Measurements from ENCODE around the gene HPSE2.

HPSE2 gene

GRCh38 chr10:99119258-99119748 lies 116.3 kb downstream of the HPSE2 start:
- Histone ChIP-seq H3K4me1 (ENCODE audit: insufficient read depth, low read length) (no peaks in the 10 kb centered on the region), H3K4me2 (ENCODE audit: insufficient read depth, low read length) (no peak overlapping the region), H3K79me2 (ENCODE audit: insufficient read depth, low read length) (no peaks in the 10 kb centered on the region), H3K4me3 (ENCODE audit: low read depth in 1 of 2, low read length in 2 of 2) (no peak overlapping the region), H2AFZ (ENCODE audit: low read depth, low read length) (no peak overlapping the region), H3K9me3 (ENCODE audit: insufficient read depth, low read length, severe bottlenecking) (peaks cover 5% of the 10 kb centered on the region), H4K20me1 (ENCODE audit: insufficient read depth, low read length) (no peaks in the 10 kb centered on the region), H3K9ac (ENCODE audit: low read depth, low read length) (no peak overlapping the region), H3K27ac (ENCODE audit: low read length) (no peak overlapping the region), H3K27me3 (ENCODE audit: insufficient read depth, low read length, poor library complexity) (no peaks in the 10 kb centered on the region), H3K36me3 (ENCODE audit: insufficient read depth, low read length) (no peaks in the 10 kb centered on the region)
- DNase-seq (no peak), ATAC-seq (ENCODE audit: insufficient read depth, low read depth) (no peak)
- TF ChIP-seq EZH2 (IDR thresholded peaks at IDR 0.05; ENCODE audit: borderline replicate concordance, low read depth, low read length, severe bottlenecking) (no peak), CTCF (IDR thresholded peaks at IDR 0.05; ENCODE audit: borderline replicate concordance, extremely low read depth, low read length, poor library complexity, severe bottlenecking) (no peak)

GRCh38 chr10:99115703-99116102 lies 119.9 kb downstream of the HPSE2 start:
- H3K4me1 ChIP-seq (ENCODE audit: insufficient read depth, low read length) = no peaks in the 10 kb centered on the region
- TF ChIP-seq EZH2 (IDR thresholded peaks at IDR 0.05; ENCODE audit: borderline replicate concordance, low read depth, low read length, severe bottlenecking) = no peak
- TF ChIP-seq CTCF (IDR thresholded peaks at IDR 0.05; ENCODE audit: borderline replicate concordance, extremely low read depth, low read length, poor library complexity, severe bottlenecking) = no peak
- no peaks in the 10 kb centered on the region for H3K79me2 ChIP-seq (ENCODE audit: insufficient read depth, low read length)
- H2AFZ ChIP-seq (ENCODE audit: low read depth, low read length) = no peak overlapping the region
- DNase-seq (no peak), ATAC-seq (ENCODE audit: insufficient read depth, low read depth) (no peak)
- H3K9me3 ChIP-seq (ENCODE audit: insufficient read depth, low read length, severe bottlenecking) = no peaks in the 10 kb centered on the region
- no peak overlapping the region for H3K4me3 ChIP-seq (ENCODE audit: low read depth in 1 of 2, low read length in 2 of 2)
- H3K4me2 ChIP-seq (ENCODE audit: insufficient read depth, low read length) = no peak overlapping the region
- no peaks in the 10 kb centered on the region for H4K20me1 ChIP-seq (ENCODE audit: insufficient read depth, low read length)
- H3K9ac ChIP-seq (ENCODE audit: low read depth, low read length) = no peak overlapping the region
- H3K27me3 ChIP-seq (ENCODE audit: insufficient read depth, low read length, poor library complexity) = no peaks in the 10 kb centered on the region
- no peaks in the 10 kb centered on the region for H3K36me3 ChIP-seq (ENCODE audit: insufficient read depth, low read length)
- H3K27ac ChIP-seq (ENCODE audit: low read length) = no peak overlapping the region

GRCh38 chr10:99085358-99085757 lies 150.3 kb downstream of the HPSE2 start:
- no peaks in the 10 kb centered on the region for H3K27me3 ChIP-seq (ENCODE audit: insufficient read depth, low read length, poor library complexity)

More at GRCh38 chr10:99085358-99085757, 150.3 kb downstream of the HPSE2 start:
- ATAC-seq (ENCODE audit: insufficient read depth, low read depth) = no peak
- H3K9me3 ChIP-seq (ENCODE audit: insufficient read depth, low read length, severe bottlenecking) = no peaks in the 10 kb centered on the region
- H3K4me1 ChIP-seq (ENCODE audit: insufficient read depth, low read length) = no peaks in the 10 kb centered on the region
- no peak overlapping the region for H3K9ac ChIP-seq (ENCODE audit: low read depth, low read length)
- H3K4me3 ChIP-seq (ENCODE audit: low read depth in 1 of 2, low read length in 2 of 2) = no peak overlapping the region
- no peaks in the 10 kb centered on the region for H3K36me3 ChIP-seq (ENCODE audit: insufficient read depth, low read length)
- TF ChIP-seq CTCF (IDR thresholded peaks at IDR 0.05; ENCODE audit: borderline replicate concordance, extremely low read depth, low read length, poor library complexity, severe bottlenecking) (no peak), EZH2 (IDR thresholded peaks at IDR 0.05; ENCODE audit: borderline replicate concordance, low read depth, low read length, severe bottlenecking) (no peak)
- no peak overlapping the region for H3K27ac ChIP-seq (ENCODE audit: low read length)
- H2AFZ ChIP-seq (ENCODE audit: low read depth, low read length) = no peak overlapping the region
- no peaks in the 10 kb centered on the region for H4K20me1 ChIP-seq (ENCODE audit: insufficient read depth, low read length)
- H3K79me2 ChIP-seq (ENCODE audit: insufficient read depth, low read length) = no peaks in the 10 kb centered on the region
- DNase-seq = no peak
- no peak overlapping the region for H3K4me2 ChIP-seq (ENCODE audit: insufficient read depth, low read length)

Data from DND-41 (cell line).